ENCODE data around the gene LAMC3.

Gene LAMC3

DNA sequence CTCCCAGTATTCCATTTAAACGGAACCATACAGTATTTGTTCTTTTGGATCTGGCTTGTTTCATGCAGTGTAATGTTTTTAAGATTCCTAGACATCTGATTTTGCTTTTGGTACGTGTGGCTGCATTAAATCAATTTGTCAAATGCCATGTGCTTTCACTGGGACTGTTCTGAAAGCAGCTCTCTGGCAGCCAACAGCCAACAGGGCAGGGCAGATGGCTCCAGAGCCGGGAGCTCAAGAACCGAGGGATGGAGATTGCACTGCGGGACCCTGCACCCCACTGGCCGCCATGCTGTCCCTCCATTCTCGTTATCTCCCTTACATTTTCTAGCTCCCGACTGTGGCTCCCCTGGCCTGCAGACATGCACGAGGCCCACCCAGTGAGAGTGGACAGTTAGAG, 54.0 kb downstream of the LAMC3 start:
- TF ChIP-seq, protein P1, sequence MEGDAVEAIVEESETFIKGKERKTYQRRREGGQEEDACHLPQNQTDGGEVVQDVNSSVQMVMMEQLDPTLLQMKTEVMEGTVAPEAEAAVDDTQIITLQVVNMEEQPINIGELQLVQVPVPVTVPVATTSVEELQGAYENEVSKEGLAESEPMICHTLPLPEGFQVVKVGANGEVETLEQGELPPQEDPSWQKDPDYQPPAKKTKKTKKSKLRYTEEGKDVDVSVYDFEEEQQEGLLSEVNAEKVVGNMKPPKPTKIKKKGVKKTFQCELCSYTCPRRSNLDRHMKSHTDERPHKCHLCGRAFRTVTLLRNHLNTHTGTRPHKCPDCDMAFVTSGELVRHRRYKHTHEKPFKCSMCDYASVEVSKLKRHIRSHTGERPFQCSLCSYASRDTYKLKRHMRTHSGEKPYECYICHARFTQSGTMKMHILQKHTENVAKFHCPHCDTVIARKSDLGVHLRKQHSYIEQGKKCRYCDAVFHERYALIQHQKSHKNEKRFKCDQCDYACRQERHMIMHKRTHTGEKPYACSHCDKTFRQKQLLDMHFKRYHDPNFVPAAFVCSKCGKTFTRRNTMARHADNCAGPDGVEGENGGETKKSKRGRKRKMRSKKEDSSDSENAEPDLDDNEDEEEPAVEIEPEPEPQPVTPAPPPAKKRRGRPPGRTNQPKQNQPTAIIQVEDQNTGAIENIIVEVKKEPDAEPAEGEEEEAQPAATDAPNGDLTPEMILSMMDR (IDR thresholded peaks at IDR 0.05; ENCODE audit: insufficient read depth, missing control alignments), result no peak
- no peak for FAIRE-seq
- DNase-seq (ENCODE audit: insufficient read length, low spot score), result no peak

DNA sequence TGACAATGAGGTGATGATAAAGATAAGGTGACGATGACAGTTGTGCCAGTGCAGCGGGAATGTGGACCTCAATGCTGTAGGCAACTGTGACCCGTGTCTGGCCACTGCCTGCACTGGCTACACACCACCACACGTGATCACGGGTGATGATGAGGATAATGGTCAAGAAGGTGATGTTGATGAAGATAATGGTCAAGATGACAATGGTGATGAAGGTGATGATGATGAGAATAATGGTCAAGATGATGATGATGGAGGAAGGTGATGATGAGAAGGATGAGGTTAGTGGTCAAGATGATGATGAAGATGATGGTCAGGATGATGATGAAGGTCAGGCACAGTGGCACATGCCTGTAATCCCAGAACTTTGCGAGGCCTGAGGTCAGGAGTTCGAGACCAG, 56.6 kb downstream of the LAMC3 start:
- TF ChIP-seq, protein P1 (IDR thresholded peaks at IDR 0.05; ENCODE audit: insufficient read depth, missing control alignments), result no peak
- FAIRE-seq (no peak), DNase-seq (ENCODE audit: insufficient read length, low spot score) (no peak)

DNA sequence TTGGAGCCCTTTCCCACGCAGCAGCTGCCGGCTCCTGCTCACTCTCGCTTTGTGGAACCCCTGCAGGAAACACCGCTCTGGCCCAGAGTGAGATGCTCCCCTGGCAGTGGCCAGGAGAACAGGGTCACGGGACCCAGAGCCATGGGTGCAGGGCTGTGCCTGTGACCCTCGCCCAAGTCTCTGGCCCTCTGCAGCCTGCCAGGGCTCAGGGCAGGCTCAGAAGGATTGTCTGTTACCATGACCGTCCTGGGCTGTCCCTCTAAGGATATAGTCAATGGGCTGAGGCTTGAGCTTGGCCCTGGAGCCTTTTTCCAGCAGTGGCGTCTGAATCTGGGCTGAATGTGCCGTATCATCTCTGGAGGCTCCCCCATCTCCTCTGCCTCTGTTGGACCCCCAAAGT, 58.7 kb downstream of the LAMC3 start:
- TF ChIP-seq, protein P1 (IDR thresholded peaks at IDR 0.05; ENCODE audit: insufficient read depth, missing control alignments), result no peak
- DNase-seq (ENCODE audit: insufficient read length, low spot score) (no peak), FAIRE-seq (no peak)

DNA sequence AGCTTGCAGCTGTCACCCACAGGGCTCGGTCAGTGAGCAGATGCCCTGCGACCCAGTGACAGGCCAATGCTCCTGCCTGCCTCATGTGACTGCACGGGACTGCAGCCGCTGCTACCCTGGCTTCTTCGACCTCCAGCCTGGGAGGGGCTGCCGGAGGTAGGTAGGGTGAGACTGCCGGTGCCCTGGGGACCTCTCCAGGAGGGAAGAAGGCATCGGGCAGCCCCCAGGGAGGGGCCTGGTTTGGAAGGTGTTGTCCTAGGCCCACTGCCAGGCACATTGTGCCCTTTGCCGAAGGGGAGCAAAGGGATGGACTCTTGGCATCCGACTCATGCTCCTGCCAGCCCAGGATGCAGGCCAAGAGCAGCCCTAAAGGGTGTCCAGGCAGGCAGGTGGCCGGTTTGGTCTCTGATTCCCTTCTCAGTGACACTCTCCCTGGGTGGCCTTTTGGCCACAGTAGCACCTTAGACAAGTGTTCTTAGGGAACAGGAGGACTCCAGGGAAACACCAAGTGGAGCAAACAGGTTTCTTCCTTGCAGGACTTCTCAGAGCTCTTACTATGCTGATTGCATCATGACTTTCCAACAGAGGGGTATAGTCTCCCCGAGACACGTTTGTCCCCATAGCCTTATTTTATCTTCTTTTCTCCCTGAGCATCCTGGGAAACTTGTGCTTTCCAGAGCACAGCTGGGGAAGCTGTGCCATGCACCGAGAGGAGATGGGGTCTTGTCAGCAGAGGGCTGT, 59.3 kb downstream of the LAMC3 start:
- FAIRE-seq, result no peak
- TF ChIP-seq, protein P1 (IDR thresholded peaks at IDR 0.05; ENCODE audit: insufficient read depth, missing control alignments), result no peak
- no peak for DNase-seq (ENCODE audit: insufficient read length, low spot score)

DNA sequence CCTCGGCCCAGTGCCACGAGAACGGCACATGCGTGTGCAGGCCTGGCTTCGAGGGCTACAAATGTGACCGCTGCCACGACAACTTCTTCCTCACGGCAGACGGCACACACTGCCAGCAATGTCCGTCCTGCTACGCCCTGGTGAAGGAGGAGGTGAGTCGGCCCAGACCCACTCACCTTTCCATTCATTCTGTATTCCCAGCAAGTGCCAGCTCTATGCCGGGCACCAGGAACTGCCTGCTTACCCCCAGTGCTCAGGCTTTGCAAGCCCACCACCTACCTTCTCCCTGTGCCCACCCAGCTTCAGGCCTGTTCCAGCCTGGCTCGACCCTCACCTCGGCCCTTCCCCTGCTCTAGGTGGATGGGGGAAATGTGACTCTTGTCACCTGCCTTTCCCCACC, 60.7 kb downstream of the LAMC3 start:
- DNase-seq (ENCODE audit: insufficient read length, low spot score) (no peak), FAIRE-seq (no peak)
- TF ChIP-seq, protein P1 (IDR thresholded peaks at IDR 0.05; ENCODE audit: insufficient read depth, missing control alignments), result no peak

DNA sequence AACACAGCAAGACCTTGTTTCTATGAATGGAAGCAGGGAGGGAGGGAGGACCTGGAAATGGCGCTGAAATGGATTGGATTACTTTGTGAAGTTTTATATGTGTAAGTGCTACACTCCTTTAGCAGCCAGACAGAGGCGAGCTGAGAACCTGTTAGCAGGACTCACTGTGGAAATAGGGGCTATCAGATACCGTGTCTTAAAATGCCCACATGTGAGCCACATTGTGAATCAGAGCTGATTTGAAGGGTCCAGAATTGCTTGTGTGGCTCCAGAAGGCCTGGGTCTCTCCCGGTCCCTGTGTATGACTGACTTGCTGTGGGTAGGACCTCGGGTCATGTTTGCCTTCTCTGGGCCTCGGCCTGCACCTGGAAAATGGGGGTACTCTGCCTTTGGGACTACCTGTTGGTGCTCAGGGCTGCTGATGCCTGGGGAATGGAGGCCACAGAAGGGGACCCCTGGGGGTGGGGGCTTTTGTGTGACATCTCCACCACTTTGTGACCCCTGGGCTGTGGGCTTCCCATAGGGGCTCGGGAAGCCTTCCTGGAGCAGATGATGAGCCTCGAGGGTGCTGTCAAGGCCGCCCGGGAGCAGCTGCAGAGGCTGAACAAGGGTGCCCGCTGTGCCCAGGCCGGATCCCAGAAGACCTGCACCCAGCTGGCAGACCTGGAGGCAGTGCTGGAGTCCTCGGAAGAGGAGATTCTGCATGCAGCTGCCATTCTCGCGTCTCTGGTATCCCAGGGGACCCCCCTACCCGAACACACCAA, 63.3 kb downstream of the LAMC3 start:
- FAIRE-seq (no peak), DNase-seq (ENCODE audit: insufficient read length, low spot score) (no peak)
- TF ChIP-seq, protein P1 (IDR thresholded peaks at IDR 0.05; ENCODE audit: insufficient read depth, missing control alignments), result no peak

DNA sequence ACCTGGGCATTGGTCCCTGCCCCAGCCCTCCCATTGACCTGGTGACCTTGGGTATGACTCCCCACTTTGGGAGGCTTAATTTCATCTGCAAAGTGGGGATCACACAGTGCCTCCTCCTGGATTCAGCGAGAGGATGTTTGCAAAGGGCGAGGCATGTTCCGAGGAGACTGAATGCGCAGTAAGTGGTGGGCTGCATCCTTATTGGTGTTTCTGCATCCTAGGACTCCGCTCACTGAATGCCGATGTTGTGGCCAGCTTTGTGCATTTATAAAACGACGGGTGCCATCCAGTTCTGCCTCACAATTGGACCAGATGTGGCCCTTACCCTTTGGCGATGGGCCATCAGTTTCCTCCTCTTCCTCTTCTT, 63.9 kb downstream of the LAMC3 start:
- FAIRE-seq (no peak), DNase-seq (ENCODE audit: insufficient read length, low spot score) (no peak)
- TF ChIP-seq, protein P1 (IDR thresholded peaks at IDR 0.05; ENCODE audit: insufficient read depth, missing control alignments), result no peak

Data from D721Med (cell line).